Progenitor cell of endocrine pancreas (in vitro differentiated cells): ENCODE data around the gene LRBA. TPM values are rescaled to one million over a fixed set of nuclear protein-coding genes. Genes with fewer than 3 reads are reported as not detected.

Experiments
- DNase-seq: peaks from one replicate; pipeline ENCODE4 v3.0.0; 2021; ENCODE audit warnings: low spot score; ENCODE audit not compliant: unreplicated experiment
- H3K27ac Mint-ChIP-seq: 2 replicates; pipeline ENCODE4 v1.8.0; 2021; ENCODE audit warnings: mild to moderate bottlenecking, moderate library complexity, mixed read lengths
- H3K27me3 Mint-ChIP-seq: 2 replicates; pipeline ENCODE4 v1.8.0; 2021; ENCODE audit warnings: mixed read lengths
- H3K36me3 Mint-ChIP-seq: 2 replicates; pipeline ENCODE4 v1.8.0; 2022; ENCODE audit warnings: mixed read lengths; ENCODE audit not compliant: insufficient read depth
- H3K4me1 Mint-ChIP-seq: 2 replicates; pipeline ENCODE4 v1.8.0; 2021; ENCODE audit warnings: low read depth, mixed read lengths
- H3K4me3 Mint-ChIP-seq: 2 replicates; pipeline ENCODE4 v1.8.0; 2021; ENCODE audit warnings: low read depth, mild to moderate bottlenecking, moderate library complexity, mixed read lengths
- H3K9me3 Mint-ChIP-seq: 2 replicates; pipeline ENCODE4 v1.8.0; 2021; ENCODE audit warnings: low read depth, mixed read lengths
- CTCF ChIP-seq: fragments of 200-600 bp; sonication (generic); IDR thresholded peaks from one replicate; pipeline ENCODE4 v1.5.0; 2021; ENCODE audit warnings: antibody characterized with exemption, mild to moderate bottlenecking; ENCODE audit not compliant: unreplicated experiment
- total RNA-seq: library from RNA; stranded (reverse); gene quantifications from 2 replicates; pipeline ENCODE4 v1.2.1, GENCODE V29; 2021

Gene LRBA
- total RNA-seq, 1 donor from 2014 or later, result 95.2 TPM

DNA sequence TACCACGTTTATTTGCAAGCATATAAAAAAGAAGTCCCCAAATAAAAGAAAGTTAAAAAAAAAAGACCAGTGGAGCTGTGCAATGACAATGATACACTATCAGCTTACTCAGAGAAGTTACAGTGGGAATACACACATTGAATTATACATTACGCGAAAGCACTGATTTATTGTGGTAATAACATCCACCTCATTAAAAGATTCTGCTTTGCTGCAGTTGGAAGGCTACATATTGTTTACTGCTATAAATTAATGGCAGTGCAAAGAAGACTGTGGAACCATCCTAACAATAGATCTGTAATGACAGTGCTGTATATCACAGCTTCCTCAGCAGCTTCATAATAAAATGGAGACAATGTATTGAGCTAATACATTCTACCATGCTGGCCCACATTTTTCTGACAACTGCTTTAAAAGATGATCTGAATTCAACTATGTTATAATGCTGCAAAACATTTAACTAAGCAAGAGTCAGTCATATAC lies 575.6 kb downstream of the LRBA start:
- no peak for TF ChIP-seq CTCF
- Mint-ChIP-seq H3K27ac (no peak overlapping the region), H3K4me1 (no peaks in the 10 kb centered on the region), H3K9me3 (no peaks in the 10 kb centered on the region), H3K4me3 (no peak overlapping the region), H3K36me3 (peaks cover 9% of the 10 kb centered on the region), H3K27me3 (no peaks in the 10 kb centered on the region)
- DNase-seq, result no peak

GRCh38 chr4:150436598-150437370 lies 578.3 kb downstream of the LRBA start:
- Mint-ChIP-seq H3K36me3 (peaks cover 11% of the 10 kb centered on the region), H3K4me3 (no peak overlapping the region), H3K27me3 (no peaks in the 10 kb centered on the region), H3K4me1 (no peaks in the 10 kb centered on the region), H3K9me3 (no peaks in the 10 kb centered on the region), H3K27ac (no peak overlapping the region)
- TF ChIP-seq CTCF, result no peak
- DNase-seq, result no peak

GRCh38 chr4:150431221-150431620 lies 583.9 kb downstream of the LRBA start:
- Mint-ChIP-seq H3K4me3 (no peak overlapping the region), H3K27ac (no peak overlapping the region), H3K9me3 (no peaks in the 10 kb centered on the region), H3K4me1 (peaks cover 9% of the 10 kb centered on the region), H3K36me3 (peaks cover 11% of the 10 kb centered on the region), H3K27me3 (no peaks in the 10 kb centered on the region)
- DNase-seq, result no peak
- TF ChIP-seq CTCF, result no peak

- Mint-ChIP-seq H3K27ac (no peak overlapping the region), H3K36me3 (peaks cover 8% of the 10 kb centered on the region), H3K4me1 (peaks cover 9% of the 10 kb centered on the region), H3K9me3 (no peaks in the 10 kb centered on the region), H3K27me3 (no peaks in the 10 kb centered on the region), H3K4me3 (no peak overlapping the region)
- no peak for DNase-seq
- TF ChIP-seq CTCF, result no peak
Measured at GRCh38 chr4:150425161-150425560, 589.9 kb downstream of the LRBA start.

DNA sequence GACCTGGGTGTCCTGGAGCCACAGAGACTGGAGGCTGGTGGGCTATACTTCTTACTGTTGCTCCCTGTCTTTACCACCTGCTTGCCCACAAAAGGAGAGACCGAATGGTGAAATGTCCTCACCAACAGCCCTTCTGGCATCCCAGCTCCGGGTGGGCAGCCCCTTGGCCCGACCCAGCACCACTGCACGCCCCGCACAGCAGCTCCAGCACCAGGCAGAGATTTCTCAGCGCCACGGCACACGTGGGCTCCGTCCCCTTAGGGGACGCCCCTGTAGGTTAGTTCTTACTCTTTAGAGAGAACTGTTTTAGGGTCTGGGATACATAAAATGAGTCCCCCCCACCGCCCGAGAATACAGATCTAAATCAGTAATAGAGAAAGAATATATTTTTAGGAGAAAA lies 591.6 kb downstream of the LRBA start:
- H3K27me3 Mint-ChIP-seq, result no peaks in the 10 kb centered on the region
- TF ChIP-seq CTCF, result no peak

More for the DNA sequence above, 591.6 kb downstream of the LRBA start:
- Mint-ChIP-seq H3K27ac (no peak overlapping the region), H3K4me1 (peaks cover 1% of the 10 kb centered on the region), H3K4me3 (no peak overlapping the region), H3K36me3 (peaks cover 8% of the 10 kb centered on the region), H3K9me3 (no peaks in the 10 kb centered on the region)
- no peak for DNase-seq
